ENCODE data around the gene HIBCH. TPM values are rescaled to one million over a fixed set of nuclear protein-coding genes. Genes with fewer than 3 reads are reported as not detected.

Gene HIBCH
- total RNA-seq, result 5.9 and 6.0 TPM in 2 replicates

GRCh38 chr2:190319555-190320498 lies at the start of gene HIBCH:
TSS of gene HIBCH (minus strand) at chr2:190319826. CDS start at chr2:190319750, 76 bp downstream.

GRCh38 chr2:190343536-190344275 lies 24.1 kb upstream of the HIBCH start, which contains the start of gene INPP1:
TSS of gene INPP1 (plus strand) at chr2:190343589. CDS start at chr2:190360103, 16,514 bp downstream.

Other genes starting within 250 kb of the HIBCH start
- gene INPP1, start 23.8 kb upstream of the HIBCH start, total RNA-seq, result 12.2 and 18.0 TPM in 2 replicates
- 8.3 and 15.3 TPM in 2 replicates for gene MFSD6, start 88.5 kb upstream of the HIBCH start, total RNA-seq
- gene NEMP2, start 214.9 kb upstream of the HIBCH start, total RNA-seq, result 3.0 and 6.9 TPM in 2 replicates